Stomach (tissue), 9 donors: ENCODE data around the gene TDRD3. TPM values are rescaled to one million over a fixed set of nuclear protein-coding genes. Genes with fewer than 3 reads are reported as not detected.

Source experiments
- DNase-seq, 2 donors: peaks; one replicate each; pipeline versions ENCODE4 v3.0.0 to v3.0.0-alpha.2; 2013 to 2019
- H3K27ac ChIP-seq, 5 donors: fragments of 200-600 bp in 4 of 5; sonication (generic) in 4 of 5; one replicate each; pipeline ENCODE4 v1.5.1; 2013 to 2019; ENCODE audit warnings: mild to moderate bottlenecking in 1 of 5, moderate library complexity in 1 of 5
- H3K27me3 ChIP-seq, 3 donors: fragments of 200-600 bp; sonication (generic); one replicate each; pipeline ENCODE4 v1.5.1; 2017 to 2019; ENCODE audit warnings: mixed run types in 1 of 3
- H3K36me3 ChIP-seq, 4 donors: fragments of 200-600 bp; sonication (generic); 1 replicate in 3 of 4; 2 replicates in 1 of 4; pipeline ENCODE4 v1.5.1; 2016 to 2019
- H3K4me1 ChIP-seq, 4 donors: fragments of 200-600 bp; sonication (generic); one replicate each; pipeline ENCODE4 v1.5.1; 2016 to 2019
- H3K4me3 ChIP-seq, 4 donors: fragments of 200-600 bp; sonication (generic) in 3 of 4; one replicate each; pipeline ENCODE4 v1.5.1; 2016 to 2019; ENCODE audit warnings: mild to moderate bottlenecking in 1 of 4
- H3K9me3 ChIP-seq, 4 donors: fragments of 200-600 bp; sonication (generic); one replicate each; pipeline ENCODE4 v1.5.1; 2016 to 2019
- EP300 ChIP-seq: sonication (generic); formaldehyde crosslinking; IDR thresholded peaks from one replicate; pipeline ENCODE4 v1.6.1; 2017; ENCODE audit warnings: antibody characterized with exemption
- POLR2A ChIP-seq, 4 donors: fragments of 450-650 bp; IDR thresholded peaks; one replicate each; pipeline ENCODE4 v1.6.1; 2016; ENCODE audit warnings: antibody characterized with exemption in 4 of 4, control low read depth in 2 of 4, mild to moderate bottlenecking in 1 of 4, moderate library complexity in 1 of 4
- POLR2AphosphoS5 ChIP-seq, 3 donors: sonication (generic); formaldehyde crosslinking; IDR thresholded peaks; one replicate each; pipeline ENCODE4 v1.6.1; 2016; ENCODE audit warnings: antibody characterized with exemption in 3 of 3
- WGBS, 5 donors: extraction: QIAGEN DNeasy Blood & Tissue Kit in 3 of 5; methylation state at CpG; one replicate each; pipeline versions ENCODE4 v1.1.5 to v1.1.7; 2013 to 2018; 5-methylcytosine and 5-hydroxymethylcytosine counted together
- intact Hi-C: fragments of 100-400 bp; cut with DNase I; formaldehyde crosslinking; loops from one replicate; pipeline ENCODE4 v1.15.1; 2023; ENCODE audit warnings: low total_unique reads
- polyA plus RNA-seq, 3 donors: library from polyadenylated mRNA; stranded (reverse); fragments of 200-250 nt; gene quantifications; one replicate each; pipeline ENCODE4 v1.2.3, GENCODE V29; 2013
- total RNA-seq, 5 donors: library from RNA; depleted of rRNA; stranded (reverse); fragments of >200 nt; gene quantifications; one replicate each; pipeline versions ENCODE4 v1.1.0 to v1.2.3, GENCODE V29; 2014 to 2016
- TF ChIP-seq, protein P1 (sequence below), 7 experiments: fragments of 450-650 bp in 4 of 7; fragments of 200-600 bp in 3 of 7; sonication (generic) in 3 of 7; IDR thresholded peaks; one replicate each; pipeline ENCODE4 v1.5.1; 2016 to 2019; ENCODE audit warnings: antibody characterized with exemption in 7 of 7, control low read depth in 2 of 7, mild to moderate bottlenecking in 1 of 7
- donor health status: healthy with polysubstance abuse.
- donor health status: Bipolar disorder and iron deficiency.
- donor health status: healthy.

The TDRD3 gene
- total and polyA plus RNA-seq, 8 donors = 9.7 to 67.1 (median 24.2) TPM

DNA sequence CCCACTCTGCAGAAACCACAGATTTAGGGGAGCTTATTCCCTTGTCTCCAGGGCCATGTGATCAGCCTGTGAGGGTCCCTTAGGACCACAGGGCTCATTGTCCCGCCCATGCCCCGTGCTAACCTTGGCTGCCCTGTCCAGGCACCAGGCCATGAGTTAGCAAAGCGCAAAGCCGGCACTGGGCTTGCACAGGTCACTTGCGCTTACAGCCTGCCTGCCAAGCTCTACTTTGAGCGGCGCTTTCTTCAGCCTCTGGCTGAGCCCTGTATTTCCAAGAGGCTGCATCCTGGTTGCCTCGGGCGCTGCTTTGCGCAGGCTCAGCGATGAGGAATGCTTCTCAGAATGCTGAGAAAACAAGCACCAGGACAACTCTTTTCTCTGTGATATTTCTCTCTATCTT, 188.0 kb downstream of the TDRD3 start:
- H3K27me3 ChIP-seq = no peaks in the 10 kb centered on the region
- 64 to 86% (median 79%) methylated on average over 11 of the region's 11 CpGs for WGBS, 5 donors

DNA sequence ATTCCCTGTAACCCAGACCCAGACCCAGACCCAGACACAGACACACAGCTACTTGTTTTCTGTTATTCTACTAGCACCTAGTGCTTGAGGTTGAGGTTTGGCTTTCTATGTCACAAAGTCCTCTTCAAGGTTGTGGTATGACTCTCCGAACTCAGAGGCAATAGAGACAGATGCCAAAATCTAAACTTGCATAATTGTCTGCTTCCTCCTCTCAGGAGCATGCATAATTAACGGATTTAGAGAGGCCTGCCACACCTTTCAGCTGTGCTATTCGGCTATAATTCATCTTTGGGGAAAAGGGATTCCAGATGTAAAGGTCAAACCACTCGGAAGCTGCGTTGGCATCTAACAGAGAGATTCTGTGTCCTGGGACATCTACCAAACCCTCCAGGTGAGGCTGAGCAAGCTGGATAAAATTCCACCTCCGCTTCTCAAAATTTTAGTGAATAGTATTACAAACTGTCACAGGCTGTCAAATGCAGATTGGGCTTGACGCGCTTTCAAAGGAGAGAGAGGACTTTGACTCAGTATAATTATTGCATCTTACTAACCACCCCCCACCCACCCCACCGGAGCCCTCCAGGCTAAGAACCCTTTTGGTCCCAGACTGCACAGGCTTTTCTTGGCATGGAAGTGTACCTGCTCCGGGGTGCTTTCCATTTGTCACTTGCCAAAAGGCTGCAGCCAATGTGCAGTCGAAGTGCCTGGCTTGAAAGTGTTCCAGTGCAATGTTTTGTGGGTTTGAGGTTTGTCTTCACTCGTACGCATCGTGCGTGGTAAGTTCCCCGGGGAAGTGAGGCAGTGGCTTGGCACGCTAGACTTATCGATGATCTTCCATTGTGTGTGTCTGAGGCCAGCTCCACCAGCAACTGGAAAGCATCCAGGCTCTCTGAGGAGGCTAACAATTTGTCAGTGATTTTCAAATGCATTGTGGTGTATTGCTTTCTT, 194.1 kb downstream of the TDRD3 start:
- intact Hi-C loops = no loop called here
- H3K27me3 ChIP-seq = no peaks in the 10 kb centered on the region
- no peaks in the 10 kb centered on the region for H3K4me1 ChIP-seq
- TF ChIP-seq POLR2AphosphoS5 (IDR thresholded peaks at IDR 0.05) (no peak), EP300 (no peak), POLR2A (IDR thresholded peaks at IDR 0.05) (no peak)
- TF ChIP-seq, protein P1, sequence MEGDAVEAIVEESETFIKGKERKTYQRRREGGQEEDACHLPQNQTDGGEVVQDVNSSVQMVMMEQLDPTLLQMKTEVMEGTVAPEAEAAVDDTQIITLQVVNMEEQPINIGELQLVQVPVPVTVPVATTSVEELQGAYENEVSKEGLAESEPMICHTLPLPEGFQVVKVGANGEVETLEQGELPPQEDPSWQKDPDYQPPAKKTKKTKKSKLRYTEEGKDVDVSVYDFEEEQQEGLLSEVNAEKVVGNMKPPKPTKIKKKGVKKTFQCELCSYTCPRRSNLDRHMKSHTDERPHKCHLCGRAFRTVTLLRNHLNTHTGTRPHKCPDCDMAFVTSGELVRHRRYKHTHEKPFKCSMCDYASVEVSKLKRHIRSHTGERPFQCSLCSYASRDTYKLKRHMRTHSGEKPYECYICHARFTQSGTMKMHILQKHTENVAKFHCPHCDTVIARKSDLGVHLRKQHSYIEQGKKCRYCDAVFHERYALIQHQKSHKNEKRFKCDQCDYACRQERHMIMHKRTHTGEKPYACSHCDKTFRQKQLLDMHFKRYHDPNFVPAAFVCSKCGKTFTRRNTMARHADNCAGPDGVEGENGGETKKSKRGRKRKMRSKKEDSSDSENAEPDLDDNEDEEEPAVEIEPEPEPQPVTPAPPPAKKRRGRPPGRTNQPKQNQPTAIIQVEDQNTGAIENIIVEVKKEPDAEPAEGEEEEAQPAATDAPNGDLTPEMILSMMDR (IDR thresholded peaks at IDR 0.05) = no peak
- no peak for DNase-seq
- H3K36me3 ChIP-seq = no peaks in the 10 kb centered on the region
- H3K27ac ChIP-seq = no peak overlapping the region
- no peak overlapping the region for H3K4me3 ChIP-seq
- peaks cover 0 to 15% (median 8%) of the 10 kb centered on the region in 4 donors for H3K9me3 ChIP-seq
- WGBS, 5 donors = 66 to 82% (median 74%) methylated on average over 18 of the region's 18 CpGs

More for the DNA sequence above, 188.0 kb downstream of the TDRD3 start:
- TF ChIP-seq EP300 (no peak), POLR2A (IDR thresholded peaks at IDR 0.05) (no peak), POLR2AphosphoS5 (IDR thresholded peaks at IDR 0.05) (no peak)
- TF ChIP-seq, protein P1 (IDR thresholded peaks at IDR 0.05) = no peak
- no peaks in the 10 kb centered on the region for H3K4me1 ChIP-seq
- peaks cover 0 to 31% (median 10%) of the 10 kb centered on the region in 4 donors for H3K9me3 ChIP-seq
- no peak overlapping the region for H3K4me3 ChIP-seq
- no peak overlapping the region for H3K27ac ChIP-seq
- no peak for DNase-seq
- no peaks in the 10 kb centered on the region for H3K36me3 ChIP-seq
- intact Hi-C loops = no loop called here

DNA sequence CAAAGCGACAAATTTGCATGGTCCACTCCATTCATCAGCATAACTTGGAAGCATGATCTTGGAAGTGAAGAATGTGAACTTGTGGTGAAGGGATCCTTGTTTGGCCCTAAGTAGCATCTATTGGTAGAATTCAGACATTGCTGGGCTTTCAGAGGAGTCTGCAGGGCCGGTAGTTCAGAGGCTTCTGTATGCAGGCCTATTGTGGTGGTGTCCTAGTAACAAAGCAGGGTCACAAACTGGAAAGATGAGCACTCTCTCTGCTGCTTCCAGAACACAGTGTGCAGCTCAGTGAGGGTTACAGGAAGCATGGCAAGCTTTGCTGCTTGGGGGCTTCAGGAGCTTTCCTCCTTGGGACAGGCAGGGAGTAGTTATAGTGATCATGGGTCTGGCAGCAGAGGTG, 206.0 kb downstream of the TDRD3 start:
- intact Hi-C loops = no loop called here

DNA sequence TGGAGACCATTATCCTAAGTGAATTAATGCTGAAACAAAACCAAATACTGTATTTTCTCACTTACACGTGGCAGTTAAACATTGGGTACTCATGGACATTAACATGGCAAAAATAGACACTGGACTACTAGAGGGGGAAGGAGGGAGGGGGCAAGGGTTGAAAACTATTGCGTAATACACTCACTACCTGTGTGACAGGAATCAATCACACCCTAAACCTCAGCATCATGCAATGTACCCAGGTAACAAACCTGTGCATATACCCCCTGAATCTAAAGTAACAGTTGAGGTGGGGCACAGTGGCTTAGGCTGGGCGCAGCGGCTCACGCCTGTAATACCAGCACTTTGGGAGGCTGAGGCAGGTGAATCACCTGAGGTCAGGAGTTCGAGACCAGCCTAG, 207.0 kb downstream of the TDRD3 start:
- Histone ChIP-seq H3K4me1 (no peaks in the 10 kb centered on the region), H3K36me3 (no peaks in the 10 kb centered on the region), H3K27ac (no peak overlapping the region), H3K4me3 (no peak overlapping the region), H3K27me3 (no peaks in the 10 kb centered on the region), H3K9me3 (no peaks in the 10 kb centered on the region)
- TF ChIP-seq POLR2A (IDR thresholded peaks at IDR 0.05) (no peak), EP300 (no peak), POLR2AphosphoS5 (IDR thresholded peaks at IDR 0.05) (no peak)
- TF ChIP-seq, protein P1 (IDR thresholded peaks at IDR 0.05) = no peak
- no peak for DNase-seq
- intact Hi-C loops = no loop called here
- WGBS, 5 donors = 86 to 91% (median 88%) methylated on average over 6 of the region's 6 CpGs

More for the DNA sequence above, 206.0 kb downstream of the TDRD3 start:
- no peak for DNase-seq
- no peaks in the 10 kb centered on the region for H3K36me3 ChIP-seq
- H3K9me3 ChIP-seq = no peaks in the 10 kb centered on the region
- no peaks in the 10 kb centered on the region for H3K27me3 ChIP-seq
- no peak overlapping the region for H3K27ac ChIP-seq
- 73 to 88% (median 85%) methylated on average over 2 of the region's 2 CpGs for WGBS, 5 donors
- no peak overlapping the region for H3K4me3 ChIP-seq
- H3K4me1 ChIP-seq = no peaks in the 10 kb centered on the region
- TF ChIP-seq, protein P1 (IDR thresholded peaks at IDR 0.05) = no peak
- TF ChIP-seq POLR2AphosphoS5 (IDR thresholded peaks at IDR 0.05) = no peak
- no peak for TF ChIP-seq POLR2A (IDR thresholded peaks at IDR 0.05)
- no peak for TF ChIP-seq EP300
